SH-SY5Y (cell line): ENCODE measurements around the gene GIMAP1.

Source experiments
- GATA2 ChIP-seq: IDR thresholded peaks from 2 replicates; pipeline ENCODE4 v1.6.1; 2011; ENCODE audit warnings: mild to moderate bottlenecking, low read depth, low read length
- GATA3 ChIP-seq: IDR thresholded peaks from 2 replicates; pipeline ENCODE4 v1.6.1; 2011; ENCODE audit warnings: low read depth, mild to moderate bottlenecking, low read length, moderate library complexity

- TF ChIP-seq GATA2, result no peak
- TF ChIP-seq GATA3, result no peak
Measured at GRCh38 chr7:150719436-150719835, 3.0 kb downstream of the GIMAP1 start.
